Measurements from ENCODE around the gene TASL.

The TASL gene

GRCh38 chrX:30533266-30533665 is 44.3 kb downstream of the TASL start:
- Histone ChIP-seq H3K27ac (ENCODE audit: low read length) (no peak overlapping the region), H3K4me1 (ENCODE audit: insufficient read depth, low read length) (no peaks in the 10 kb centered on the region), H4K20me1 (ENCODE audit: insufficient read depth, low read length) (no peaks in the 10 kb centered on the region), H3K4me3 (ENCODE audit: low read depth in 1 of 2, low read length in 2 of 2) (no peak overlapping the region), H3K79me2 (ENCODE audit: insufficient read depth, low read length) (no peaks in the 10 kb centered on the region), H3K9ac (ENCODE audit: low read depth, low read length) (no peak overlapping the region), H3K4me2 (ENCODE audit: insufficient read depth, low read length) (no peak overlapping the region), H3K36me3 (ENCODE audit: insufficient read depth, low read length) (no peaks in the 10 kb centered on the region), H3K9me3 (ENCODE audit: insufficient read depth, low read length, severe bottlenecking) (no peaks in the 10 kb centered on the region), H3K27me3 (ENCODE audit: insufficient read depth, low read length, poor library complexity) (no peaks in the 10 kb centered on the region), H2AFZ (ENCODE audit: low read depth, low read length) (no peak overlapping the region)
- TF ChIP-seq, protein P1, sequence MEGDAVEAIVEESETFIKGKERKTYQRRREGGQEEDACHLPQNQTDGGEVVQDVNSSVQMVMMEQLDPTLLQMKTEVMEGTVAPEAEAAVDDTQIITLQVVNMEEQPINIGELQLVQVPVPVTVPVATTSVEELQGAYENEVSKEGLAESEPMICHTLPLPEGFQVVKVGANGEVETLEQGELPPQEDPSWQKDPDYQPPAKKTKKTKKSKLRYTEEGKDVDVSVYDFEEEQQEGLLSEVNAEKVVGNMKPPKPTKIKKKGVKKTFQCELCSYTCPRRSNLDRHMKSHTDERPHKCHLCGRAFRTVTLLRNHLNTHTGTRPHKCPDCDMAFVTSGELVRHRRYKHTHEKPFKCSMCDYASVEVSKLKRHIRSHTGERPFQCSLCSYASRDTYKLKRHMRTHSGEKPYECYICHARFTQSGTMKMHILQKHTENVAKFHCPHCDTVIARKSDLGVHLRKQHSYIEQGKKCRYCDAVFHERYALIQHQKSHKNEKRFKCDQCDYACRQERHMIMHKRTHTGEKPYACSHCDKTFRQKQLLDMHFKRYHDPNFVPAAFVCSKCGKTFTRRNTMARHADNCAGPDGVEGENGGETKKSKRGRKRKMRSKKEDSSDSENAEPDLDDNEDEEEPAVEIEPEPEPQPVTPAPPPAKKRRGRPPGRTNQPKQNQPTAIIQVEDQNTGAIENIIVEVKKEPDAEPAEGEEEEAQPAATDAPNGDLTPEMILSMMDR (IDR thresholded peaks at IDR 0.05; ENCODE audit: borderline replicate concordance, extremely low read depth, low read length, poor library complexity, severe bottlenecking): no peak
- no peak for TF ChIP-seq EZH2 (IDR thresholded peaks at IDR 0.05; ENCODE audit: borderline replicate concordance, low read depth, low read length, severe bottlenecking)
- ATAC-seq (ENCODE audit: insufficient read depth, low read depth): no peak
- DNase-seq: no peak

GRCh38 chrX:30530606-30531005 is 47.0 kb downstream of the TASL start:
- Histone ChIP-seq H3K4me2 (ENCODE audit: insufficient read depth, low read length) (no peak overlapping the region), H3K4me1 (ENCODE audit: insufficient read depth, low read length) (no peaks in the 10 kb centered on the region), H3K4me3 (ENCODE audit: low read depth in 1 of 2, low read length in 2 of 2) (no peak overlapping the region), H3K27ac (ENCODE audit: low read length) (no peak overlapping the region), H3K36me3 (ENCODE audit: insufficient read depth, low read length) (no peaks in the 10 kb centered on the region), H3K27me3 (ENCODE audit: insufficient read depth, low read length, poor library complexity) (no peaks in the 10 kb centered on the region), H3K9ac (ENCODE audit: low read depth, low read length) (no peak overlapping the region), H3K9me3 (ENCODE audit: insufficient read depth, low read length, severe bottlenecking) (no peaks in the 10 kb centered on the region), H4K20me1 (ENCODE audit: insufficient read depth, low read length) (no peaks in the 10 kb centered on the region), H3K79me2 (ENCODE audit: insufficient read depth, low read length) (no peaks in the 10 kb centered on the region), H2AFZ (ENCODE audit: low read depth, low read length) (no peak overlapping the region)
- TF ChIP-seq, protein P1 (IDR thresholded peaks at IDR 0.05; ENCODE audit: borderline replicate concordance, extremely low read depth, low read length, poor library complexity, severe bottlenecking): no peak
- TF ChIP-seq EZH2 (IDR thresholded peaks at IDR 0.05; ENCODE audit: borderline replicate concordance, low read depth, low read length, severe bottlenecking): no peak
- ATAC-seq (ENCODE audit: insufficient read depth, low read depth): no peak
- no peak for DNase-seq

DNA sequence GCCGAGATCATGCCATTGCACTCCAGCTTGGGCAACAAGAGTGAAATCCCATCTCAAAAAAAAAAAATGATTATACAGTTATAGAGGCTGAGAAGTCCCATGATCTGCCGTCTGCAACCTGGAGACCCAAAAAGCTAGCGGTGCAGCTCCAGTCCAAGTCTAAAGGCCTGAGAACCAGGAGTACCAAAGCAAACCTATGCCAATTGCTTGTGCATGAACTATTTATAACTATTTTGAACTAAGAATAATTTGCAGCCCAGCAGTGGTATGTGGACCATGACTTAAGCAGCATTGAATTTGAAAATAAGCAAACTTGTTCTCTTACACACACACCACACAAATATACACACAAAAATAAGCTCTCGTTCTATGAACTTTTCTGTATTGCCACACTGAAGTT is 51.8 kb downstream of the TASL start:
- H4K20me1 ChIP-seq (ENCODE audit: insufficient read depth, low read length): no peaks in the 10 kb centered on the region
- no peak overlapping the region for H3K4me3 ChIP-seq (ENCODE audit: low read depth in 1 of 2, low read length in 2 of 2)
- TF ChIP-seq, protein P1 (IDR thresholded peaks at IDR 0.05; ENCODE audit: borderline replicate concordance, extremely low read depth, low read length, poor library complexity, severe bottlenecking): no peak
- no peak for TF ChIP-seq EZH2 (IDR thresholded peaks at IDR 0.05; ENCODE audit: borderline replicate concordance, low read depth, low read length, severe bottlenecking)
- no peak overlapping the region for H3K27ac ChIP-seq (ENCODE audit: low read length)
- no peak overlapping the region for H3K4me2 ChIP-seq (ENCODE audit: insufficient read depth, low read length)
- no peaks in the 10 kb centered on the region for H3K79me2 ChIP-seq (ENCODE audit: insufficient read depth, low read length)
- DNase-seq (no peak), ATAC-seq (ENCODE audit: insufficient read depth, low read depth) (no peak)
- no peaks in the 10 kb centered on the region for H3K9me3 ChIP-seq (ENCODE audit: insufficient read depth, low read length, severe bottlenecking)
- H2AFZ ChIP-seq (ENCODE audit: low read depth, low read length): no peak overlapping the region
- no peak overlapping the region for H3K9ac ChIP-seq (ENCODE audit: low read depth, low read length)
- H3K27me3 ChIP-seq (ENCODE audit: insufficient read depth, low read length, poor library complexity): no peaks in the 10 kb centered on the region
- H3K36me3 ChIP-seq (ENCODE audit: insufficient read depth, low read length): no peaks in the 10 kb centered on the region
- H3K4me1 ChIP-seq (ENCODE audit: insufficient read depth, low read length): no peaks in the 10 kb centered on the region

Measured in DND-41 (cell line).